Stomach (tissue), 4 donors: ENCODE results near the gene DPYSL4.

ENCODE experiments used
- CTCF ChIP-seq, 7 experiments: fragments of 450-650 bp in 4 of 7; fragments of 200-600 bp in 3 of 7; sonication (generic) in 3 of 7; IDR thresholded peaks; one replicate each; pipeline ENCODE4 v1.5.1; 2016 to 2019; ENCODE audit warnings: antibody characterized with exemption in 7 of 7, control low read depth in 2 of 7, mild to moderate bottlenecking in 1 of 7
- EP300 ChIP-seq: sonication (generic); formaldehyde crosslinking; IDR thresholded peaks from one replicate; pipeline ENCODE4 v1.6.1; 2017; ENCODE audit warnings: antibody characterized with exemption
- POLR2A ChIP-seq, 4 donors: fragments of 450-650 bp; IDR thresholded peaks; one replicate each; pipeline ENCODE4 v1.6.1; 2016; ENCODE audit warnings: antibody characterized with exemption in 4 of 4, control low read depth in 2 of 4, mild to moderate bottlenecking in 1 of 4, moderate library complexity in 1 of 4

- TF ChIP-seq CTCF (IDR thresholded peaks at IDR 0.05), result no peak
- no peak for TF ChIP-seq POLR2A (IDR thresholded peaks at IDR 0.05)
- TF ChIP-seq EP300, result no peak
Measured at GRCh38 chr10:132224343-132225072, 37.8 kb downstream of the DPYSL4 start.
